ENCODE data around the gene TRIM14. TPM values are rescaled to one million over a fixed set of nuclear protein-coding genes. Genes with fewer than 3 reads are reported as not detected.

The TRIM14 gene
- total RNA-seq, 1 experiment from 2014 or later = 20.2 TPM

GRCh38 chr9:98083061-98083501 is 35.9 kb downstream of the TRIM14 start:
- BruUV-seq (replicated peaks) = no TSS peak
- Histone ChIP-seq H3K9me2 (ENCODE audit: insufficient read depth) (no peaks in the 10 kb centered on the region), H3K9me3 (ENCODE audit: insufficient read depth, low read depth) (no peaks in the 10 kb centered on the region), H3K4me1 (replicated peaks; ENCODE audit: insufficient read depth) (peaks cover 29% of the 10 kb centered on the region), H3K4me3 (no peak overlapping the region), H3K27me3 (ENCODE audit: insufficient read depth, low read depth) (no peaks in the 10 kb centered on the region), H2AFZ (no peak overlapping the region), H3K4me2 (no peak overlapping the region), H3K79me2 (ENCODE audit: low read depth) (no peaks in the 10 kb centered on the region), H3K36me3 (ENCODE audit: low read depth) (peaks cover 15% of the 10 kb centered on the region), H3F3A (ENCODE audit: insufficient read depth, low read depth) (peaks cover 41% of the 10 kb centered on the region; the same call in 1 of the 2 replicates), H3K27ac (no peak overlapping the region), H4K20me1 (ENCODE audit: insufficient read depth) (no peaks in the 10 kb centered on the region)
- CTCF ChIA-PET = interaction anchor here (0.5 kb wide), 1 partner anchor 25 kb away, joined by 5 read pairs; no protein-coding TSS in a partner anchor
- no peak for DNase-seq
- POLR2A ChIA-PET (ENCODE audit: unreplicated experiment) = no interaction called here
- TF ChIP-seq CTCF (conservative IDR thresholded peaks at IDR 0.05) (no peak), EZH2 (IDR thresholded peaks at IDR 0.05; ENCODE audit: low read depth) (no peak)
- intact Hi-C loops (cut with micrococcal nuclease; ENCODE audit: unreplicated experiment) = no loop called here

GRCh38 chr9:98081477-98082219 is 37.4 kb downstream of the TRIM14 start:
- POLR2A ChIA-PET (ENCODE audit: unreplicated experiment) = interaction anchor here (0.7 kb wide), 1 partner anchor 685 kb away, joined by 4 read pairs; no protein-coding TSS in a partner anchor

GRCh38 chr9:98080780-98081179 is 38.2 kb downstream of the TRIM14 start:
- Histone ChIP-seq H3K9me2 (ENCODE audit: insufficient read depth) (no peaks in the 10 kb centered on the region), H2AFZ (no peak overlapping the region), H3K27me3 (ENCODE audit: insufficient read depth, low read depth) (no peaks in the 10 kb centered on the region), H3K79me2 (ENCODE audit: low read depth) (peaks cover 12% of the 10 kb centered on the region), H3K36me3 (ENCODE audit: low read depth) (peaks cover 18% of the 10 kb centered on the region), H3F3A (ENCODE audit: insufficient read depth, low read depth) (peaks cover 41% of the 10 kb centered on the region; the same call in 1 of the 2 replicates), H3K4me3 (no peak overlapping the region), H3K4me2 (peak overlapping the region; percentile 50), H3K4me1 (replicated peaks; ENCODE audit: insufficient read depth) (peaks cover 30% of the 10 kb centered on the region), H3K27ac (peak overlapping the region; percentile 72), H4K20me1 (ENCODE audit: insufficient read depth) (no peaks in the 10 kb centered on the region), H3K9me3 (ENCODE audit: insufficient read depth, low read depth) (no peaks in the 10 kb centered on the region)
- BruUV-seq (replicated peaks) = no TSS peak
- intact Hi-C loops (cut with micrococcal nuclease; ENCODE audit: unreplicated experiment) = loop anchor here (2.0 kb wide), 2 partner anchors 40 to 66 kb away; no protein-coding TSS in a partner anchor
- ChIA-PET CTCF (interaction anchor here (0.5 to 0.6 kb wide), 3 partner anchors 22 to 138 kb away, joined by 3 to 5 read pairs (median 4); no protein-coding TSS in a partner anchor), POLR2A (ENCODE audit: unreplicated experiment) (interaction anchor here (0.6 to 0.7 kb wide), 3 partner anchors 66 to 686 kb away, joined by 3 to 4 read pairs (median 3); no protein-coding TSS in a partner anchor)
- peak in 1 of 2 experiments; percentile 78 for DNase-seq
- TF ChIP-seq EZH2 (IDR thresholded peaks at IDR 0.05; ENCODE audit: low read depth) (no peak), CTCF (conservative IDR thresholded peaks at IDR 0.05) (no peak)

More at GRCh38 chr9:98081477-98082219, 37.4 kb downstream of the TRIM14 start:
- no peaks in the 10 kb centered on the region for H3K9me2 ChIP-seq (ENCODE audit: insufficient read depth)
- no peaks in the 10 kb centered on the region for H3K27me3 ChIP-seq (ENCODE audit: insufficient read depth, low read depth)
- peaks cover 29% of the 10 kb centered on the region for H3K4me1 ChIP-seq (replicated peaks; ENCODE audit: insufficient read depth)
- H3K27ac ChIP-seq = peak overlapping the region; percentile 72
- peaks cover 18% of the 10 kb centered on the region for H3K36me3 ChIP-seq (ENCODE audit: low read depth)
- H3K79me2 ChIP-seq (ENCODE audit: low read depth) = peaks cover 4% of the 10 kb centered on the region
- intact Hi-C loops (cut with micrococcal nuclease; ENCODE audit: unreplicated experiment) = loop anchor here (2.0 kb wide), 2 partner anchors 39 to 65 kb away; no protein-coding TSS in a partner anchor
- TF ChIP-seq EZH2 (IDR thresholded peaks at IDR 0.05; ENCODE audit: low read depth) (no peak), CTCF (conservative IDR thresholded peaks at IDR 0.05) (no peak)
- H3F3A ChIP-seq (ENCODE audit: insufficient read depth, low read depth) = peaks cover 41% of the 10 kb centered on the region; the same call in 1 of the 2 replicates
- DNase-seq = peak; percentile 79 to 94
- no peaks in the 10 kb centered on the region for H4K20me1 ChIP-seq (ENCODE audit: insufficient read depth)
- BruUV-seq (replicated peaks) = no TSS peak
- H3K9me3 ChIP-seq (ENCODE audit: insufficient read depth, low read depth) = no peaks in the 10 kb centered on the region
- no peak overlapping the region for H2AFZ ChIP-seq
- CTCF ChIA-PET = no interaction called here
- peak overlapping the region; percentile 50 for H3K4me2 ChIP-seq
- H3K4me3 ChIP-seq = no peak overlapping the region
